Neural cell (in vitro differentiated cells): Measurements from ENCODE around the gene NUDT7.

Experiments
- EP300 ChIP-seq: fragments of 450-650 bp; conservative IDR thresholded peaks from 2 replicates; pipeline ENCODE4 v1.6.1; 2014; ENCODE audit warnings: antibody characterized with exemption, mild to moderate bottlenecking, moderate library complexity; ENCODE audit not compliant: poor library complexity, severe bottlenecking
- EZH2 ChIP-seq: fragments of 200-600, 300-800 bp; shearing (Covaris generic), sonication (generic); IDR thresholded peaks from 2 replicates; pipeline ENCODE4 v1.6.1; 2014; ENCODE audit warnings: antibody characterized with exemption, low read length, borderline replicate concordance, mild to moderate bottlenecking; ENCODE audit not compliant: insufficient read depth, poor library complexity, severe bottlenecking
- MXI1 ChIP-seq: fragments of 450-650 bp; conservative IDR thresholded peaks from 2 replicates; pipeline ENCODE4 v1.6.1; 2014; ENCODE audit warnings: antibody characterized with exemption, mild to moderate bottlenecking; ENCODE audit not compliant: poor library complexity, severe bottlenecking
- POLR2AphosphoS5 ChIP-seq: IDR thresholded peaks from 2 replicates; pipeline ENCODE4 v1.6.1; 2012
- RAD21 ChIP-seq: fragments of 450-650 bp; conservative IDR thresholded peaks from 2 replicates; pipeline ENCODE4 v1.6.1; 2014; ENCODE audit warnings: antibody characterized with exemption, mild to moderate bottlenecking, moderate library complexity
- TAF1 ChIP-seq: IDR thresholded peaks from 2 replicates; pipeline ENCODE4 v1.6.1; 2012; ENCODE audit warnings: low read depth
- TF ChIP-seq, protein P1 (sequence below): fragments of 450-650 bp; IDR thresholded peaks from 2 replicates; pipeline ENCODE4 v1.5.1; 2014; ENCODE audit warnings: antibody characterized with exemption, mild to moderate bottlenecking, moderate library complexity; ENCODE audit not compliant: poor library complexity, severe bottlenecking
- TF ChIP-seq, protein P2 (sequence below): IDR thresholded peaks from 2 replicates; pipeline ENCODE4 v1.6.1; 2012; ENCODE audit warnings: borderline replicate concordance

DNA sequence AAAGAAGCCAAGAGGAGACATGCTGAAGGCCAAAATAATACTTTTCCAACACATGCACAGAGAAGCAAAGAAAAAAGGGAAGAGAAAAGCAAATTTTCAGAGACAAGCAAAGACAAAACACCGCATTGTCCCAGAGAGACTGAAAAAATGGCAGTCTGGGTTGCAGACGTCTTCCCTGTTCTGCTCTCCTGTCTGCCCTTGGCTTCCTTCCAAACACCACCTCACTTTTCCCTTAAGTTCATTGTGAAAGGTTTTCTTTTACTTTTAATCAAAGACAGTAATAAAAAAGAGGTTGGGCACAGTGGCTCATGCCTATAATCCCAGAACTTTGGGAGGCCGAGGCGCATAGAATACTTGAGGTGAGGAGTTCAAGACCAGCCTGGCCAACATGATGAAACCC, 44.9 kb downstream of the NUDT7 start:
- TF ChIP-seq, protein P1, sequence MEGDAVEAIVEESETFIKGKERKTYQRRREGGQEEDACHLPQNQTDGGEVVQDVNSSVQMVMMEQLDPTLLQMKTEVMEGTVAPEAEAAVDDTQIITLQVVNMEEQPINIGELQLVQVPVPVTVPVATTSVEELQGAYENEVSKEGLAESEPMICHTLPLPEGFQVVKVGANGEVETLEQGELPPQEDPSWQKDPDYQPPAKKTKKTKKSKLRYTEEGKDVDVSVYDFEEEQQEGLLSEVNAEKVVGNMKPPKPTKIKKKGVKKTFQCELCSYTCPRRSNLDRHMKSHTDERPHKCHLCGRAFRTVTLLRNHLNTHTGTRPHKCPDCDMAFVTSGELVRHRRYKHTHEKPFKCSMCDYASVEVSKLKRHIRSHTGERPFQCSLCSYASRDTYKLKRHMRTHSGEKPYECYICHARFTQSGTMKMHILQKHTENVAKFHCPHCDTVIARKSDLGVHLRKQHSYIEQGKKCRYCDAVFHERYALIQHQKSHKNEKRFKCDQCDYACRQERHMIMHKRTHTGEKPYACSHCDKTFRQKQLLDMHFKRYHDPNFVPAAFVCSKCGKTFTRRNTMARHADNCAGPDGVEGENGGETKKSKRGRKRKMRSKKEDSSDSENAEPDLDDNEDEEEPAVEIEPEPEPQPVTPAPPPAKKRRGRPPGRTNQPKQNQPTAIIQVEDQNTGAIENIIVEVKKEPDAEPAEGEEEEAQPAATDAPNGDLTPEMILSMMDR: no peak
- TF ChIP-seq, protein P2, sequence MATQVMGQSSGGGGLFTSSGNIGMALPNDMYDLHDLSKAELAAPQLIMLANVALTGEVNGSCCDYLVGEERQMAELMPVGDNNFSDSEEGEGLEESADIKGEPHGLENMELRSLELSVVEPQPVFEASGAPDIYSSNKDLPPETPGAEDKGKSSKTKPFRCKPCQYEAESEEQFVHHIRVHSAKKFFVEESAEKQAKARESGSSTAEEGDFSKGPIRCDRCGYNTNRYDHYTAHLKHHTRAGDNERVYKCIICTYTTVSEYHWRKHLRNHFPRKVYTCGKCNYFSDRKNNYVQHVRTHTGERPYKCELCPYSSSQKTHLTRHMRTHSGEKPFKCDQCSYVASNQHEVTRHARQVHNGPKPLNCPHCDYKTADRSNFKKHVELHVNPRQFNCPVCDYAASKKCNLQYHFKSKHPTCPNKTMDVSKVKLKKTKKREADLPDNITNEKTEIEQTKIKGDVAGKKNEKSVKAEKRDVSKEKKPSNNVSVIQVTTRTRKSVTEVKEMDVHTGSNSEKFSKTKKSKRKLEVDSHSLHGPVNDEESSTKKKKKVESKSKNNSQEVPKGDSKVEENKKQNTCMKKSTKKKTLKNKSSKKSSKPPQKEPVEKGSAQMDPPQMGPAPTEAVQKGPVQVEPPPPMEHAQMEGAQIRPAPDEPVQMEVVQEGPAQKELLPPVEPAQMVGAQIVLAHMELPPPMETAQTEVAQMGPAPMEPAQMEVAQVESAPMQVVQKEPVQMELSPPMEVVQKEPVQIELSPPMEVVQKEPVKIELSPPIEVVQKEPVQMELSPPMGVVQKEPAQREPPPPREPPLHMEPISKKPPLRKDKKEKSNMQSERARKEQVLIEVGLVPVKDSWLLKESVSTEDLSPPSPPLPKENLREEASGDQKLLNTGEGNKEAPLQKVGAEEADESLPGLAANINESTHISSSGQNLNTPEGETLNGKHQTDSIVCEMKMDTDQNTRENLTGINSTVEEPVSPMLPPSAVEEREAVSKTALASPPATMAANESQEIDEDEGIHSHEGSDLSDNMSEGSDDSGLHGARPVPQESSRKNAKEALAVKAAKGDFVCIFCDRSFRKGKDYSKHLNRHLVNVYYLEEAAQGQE: no peak
- TF ChIP-seq RAD21: no peak
- no peak for TF ChIP-seq TAF1
- TF ChIP-seq EZH2: no peak
- no peak for TF ChIP-seq MXI1
- no peak for TF ChIP-seq EP300
- no peak for TF ChIP-seq POLR2AphosphoS5
